HG02938 (cell line): ENCODE measurements around the gene C1orf105.
"Not testable (repeated sequence)": the region's sequence is repeated elsewhere in the genome, so short reads cannot be mapped to it uniquely, and the experiment has no call there.

Experiments used
- ATAC-seq: cut with Tn5 transposase; IDR thresholded peaks from one replicate; pipeline ENCODE4 v1.9.1; 2021; ENCODE audit warnings: mild to moderate bottlenecking, moderate library complexity; ENCODE audit not compliant: unreplicated experiment

The C1orf105 gene, protein sequence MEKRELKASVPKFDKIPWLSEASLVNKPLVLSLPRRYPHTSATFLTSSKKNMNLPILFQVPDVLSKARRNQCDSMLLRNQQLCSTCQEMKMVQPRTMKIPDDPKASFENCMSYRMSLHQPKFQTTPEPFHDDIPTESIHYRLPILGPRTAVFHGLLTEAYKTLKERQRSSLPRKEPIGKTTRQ

DNA sequence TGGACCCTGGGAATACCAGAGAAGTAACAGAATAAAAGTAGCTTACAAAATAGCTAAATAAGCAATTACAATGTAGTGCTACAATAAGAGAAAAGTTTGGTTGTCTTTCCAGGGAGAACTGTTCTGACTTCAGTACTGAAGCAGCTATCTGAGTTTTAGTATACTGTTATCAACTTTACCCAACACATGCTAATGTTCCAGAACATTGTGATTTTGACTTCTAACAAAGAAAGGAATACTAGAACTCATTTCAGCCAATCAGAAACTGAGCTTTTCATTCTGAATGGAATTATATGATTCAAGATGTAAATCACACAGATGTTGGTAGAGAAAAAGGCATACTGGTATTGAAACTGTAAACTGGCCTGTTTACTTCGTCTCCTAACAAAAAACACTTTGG lies at the start of gene C1orf105:
TSS of gene C1orf105 (plus strand) at position 301 of the 400 bp plus-strand sequence. CDS start 201 bp downstream, outside the sequence.
- ATAC-seq: no peak

DNA sequence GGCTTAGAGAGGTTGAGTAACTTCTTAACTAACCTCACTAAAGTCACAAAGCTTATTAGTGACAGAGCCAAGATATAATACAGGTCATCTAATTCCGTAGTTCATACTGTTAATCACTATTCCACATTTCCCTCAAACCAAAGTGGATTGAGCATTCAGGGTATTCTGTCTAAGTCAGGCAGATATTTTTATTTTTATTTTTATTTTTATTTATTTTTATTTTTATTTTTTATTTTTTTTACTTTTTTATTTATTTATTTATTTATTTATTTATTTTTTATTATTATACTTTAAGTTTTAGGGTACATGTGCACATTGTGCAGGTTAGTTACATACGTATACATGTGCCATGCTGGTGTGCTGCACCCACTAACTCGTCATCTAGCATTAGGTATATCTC lies 48.8 kb upstream of the C1orf105 start:
- ATAC-seq: not testable (repeated sequence)

DNA sequence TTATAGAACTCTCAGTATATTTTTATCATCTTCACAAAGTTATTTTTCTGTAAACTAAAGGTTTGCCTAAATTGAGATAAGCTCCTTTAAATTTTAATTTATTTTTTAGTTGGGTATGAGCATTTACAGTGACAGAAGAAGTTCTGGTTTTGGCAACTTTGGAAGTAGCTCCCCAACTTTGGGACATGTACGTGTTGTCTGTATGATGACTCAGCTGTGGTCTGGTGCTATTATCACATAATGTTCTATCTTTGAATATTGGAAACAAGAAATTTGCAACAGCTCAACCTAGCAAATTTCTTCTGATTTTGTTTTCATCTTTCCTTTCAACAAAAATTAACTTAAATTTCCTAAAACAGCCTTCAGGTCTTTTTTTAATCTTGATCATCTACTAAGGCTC lies 46.6 kb upstream of the C1orf105 start:
- no peak for ATAC-seq

DNA sequence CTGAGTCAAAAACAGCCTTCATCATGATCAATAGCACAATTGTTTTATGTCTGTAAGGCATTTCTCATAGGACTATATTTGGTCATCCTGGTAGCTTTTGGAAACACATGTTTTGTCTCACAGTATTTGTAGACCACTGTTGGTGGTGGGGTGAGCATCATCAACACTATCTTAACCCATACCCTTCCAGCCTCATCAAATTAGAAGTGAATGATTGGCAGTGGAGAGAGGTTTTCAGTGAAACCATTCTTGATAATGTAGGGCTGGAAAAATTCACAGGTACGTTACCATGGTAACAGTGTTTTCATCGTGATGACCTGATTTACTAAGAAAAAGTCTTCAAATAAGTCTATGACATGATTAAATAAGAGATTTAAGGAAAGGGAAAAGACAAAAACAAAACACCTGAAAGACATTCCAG lies 45.3 kb upstream of the C1orf105 start:
- ATAC-seq: no peak

DNA sequence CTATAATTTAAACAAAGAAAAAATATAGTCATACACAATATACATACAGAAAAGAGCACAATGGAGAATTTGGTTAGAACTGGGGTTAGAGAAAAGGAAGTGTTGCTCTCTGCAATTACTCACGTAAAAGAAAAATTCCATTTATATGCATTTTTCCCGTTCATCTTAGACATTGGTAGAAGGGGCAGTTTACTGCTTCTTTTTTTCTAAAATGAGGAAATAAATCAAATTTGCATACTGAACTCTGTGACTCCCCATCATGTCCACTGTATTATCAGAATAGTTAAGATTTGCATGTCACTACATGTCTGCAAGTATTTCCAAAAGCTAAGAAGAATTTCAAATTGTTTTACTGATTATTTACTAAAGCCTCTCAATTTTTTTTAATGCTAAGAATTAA lies 44.1 kb upstream of the C1orf105 start:
- ATAC-seq: no peak

DNA sequence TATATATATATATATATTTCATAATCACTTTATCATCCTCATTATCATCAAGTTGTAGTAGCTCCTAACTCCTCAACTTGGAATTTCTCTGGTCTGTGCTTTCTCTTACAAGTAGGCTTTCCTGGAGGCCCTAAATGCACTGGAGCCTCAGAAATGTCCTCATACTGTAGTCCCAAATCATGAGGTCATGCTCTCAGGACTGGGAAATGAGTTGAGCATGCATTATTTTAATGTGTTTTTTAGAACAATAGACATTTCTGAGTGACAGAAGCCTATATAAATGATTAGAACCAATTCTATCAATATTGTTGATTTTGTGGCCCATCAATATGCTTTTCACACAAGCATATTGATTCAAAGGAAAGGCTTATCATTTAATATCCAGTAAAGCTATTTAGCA lies 42.9 kb upstream of the C1orf105 start:
- ATAC-seq: no peak

DNA sequence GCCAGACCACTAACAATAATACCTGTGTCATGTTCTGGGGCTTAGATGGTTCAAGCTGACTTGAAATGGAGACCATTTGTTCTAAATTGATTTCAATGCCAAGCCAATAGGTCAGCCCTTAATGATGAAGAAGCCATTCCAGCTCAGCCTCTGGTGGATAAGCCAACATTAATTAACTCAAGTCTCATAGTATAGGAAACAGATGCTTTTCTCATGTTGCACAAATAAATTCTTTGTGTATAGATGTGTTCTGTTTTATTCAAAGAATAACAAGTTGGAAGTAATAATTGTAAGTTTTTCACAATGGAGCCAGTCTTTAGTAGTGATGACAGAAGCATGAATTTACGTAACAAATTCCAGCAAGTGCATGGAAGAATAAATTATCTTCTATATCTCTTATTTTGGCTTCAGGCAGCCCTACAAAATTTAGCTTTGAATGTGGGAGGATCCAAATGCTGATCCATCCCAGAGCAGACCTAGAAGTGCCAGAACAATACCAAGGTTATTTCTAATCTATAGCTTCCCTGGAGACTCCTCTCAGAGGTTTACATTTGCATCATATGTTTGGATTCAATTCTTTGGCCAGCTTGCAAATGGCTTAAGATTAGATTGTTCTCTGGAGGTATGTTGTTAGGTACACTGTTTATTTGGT lies 42.2 kb upstream of the C1orf105 start:
- no peak for ATAC-seq

DNA sequence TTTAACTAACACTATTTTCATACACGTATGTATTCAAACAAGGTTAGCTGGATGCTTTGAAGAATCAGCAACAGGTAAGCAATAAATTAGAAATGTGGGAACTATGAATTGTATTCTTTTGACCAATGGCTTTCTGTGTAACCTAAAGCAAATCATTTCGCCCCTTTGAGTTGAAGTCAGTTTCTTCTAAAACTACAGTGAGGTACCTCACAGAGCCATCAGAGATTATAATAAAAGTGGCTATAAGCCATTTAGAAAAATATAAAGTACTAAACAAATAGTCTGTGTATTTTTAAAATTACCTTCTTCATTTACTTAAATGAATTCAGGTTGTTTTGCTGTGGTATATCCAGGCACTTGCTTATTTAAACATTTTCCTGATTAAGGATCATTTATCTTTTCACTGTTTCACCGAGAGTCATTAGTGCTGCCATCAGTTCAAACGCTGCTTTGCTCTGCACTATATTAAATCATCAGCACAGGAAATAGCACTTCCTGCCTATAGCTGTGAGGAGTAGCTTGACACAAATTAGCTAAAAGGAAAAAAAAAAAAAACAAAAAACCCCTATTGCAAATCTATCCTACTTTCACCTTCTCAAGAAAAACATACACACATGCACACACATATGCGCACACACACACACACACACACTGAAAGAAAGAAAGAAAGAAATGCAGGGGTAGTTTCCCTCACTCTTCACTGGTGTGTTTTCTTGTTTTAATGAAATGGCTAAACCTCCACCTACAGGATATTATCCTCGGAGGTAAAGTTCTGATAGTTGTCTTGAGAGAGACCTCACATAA lies 39.8 kb upstream of the C1orf105 start:
- peak; percentile 82 for ATAC-seq

DNA sequence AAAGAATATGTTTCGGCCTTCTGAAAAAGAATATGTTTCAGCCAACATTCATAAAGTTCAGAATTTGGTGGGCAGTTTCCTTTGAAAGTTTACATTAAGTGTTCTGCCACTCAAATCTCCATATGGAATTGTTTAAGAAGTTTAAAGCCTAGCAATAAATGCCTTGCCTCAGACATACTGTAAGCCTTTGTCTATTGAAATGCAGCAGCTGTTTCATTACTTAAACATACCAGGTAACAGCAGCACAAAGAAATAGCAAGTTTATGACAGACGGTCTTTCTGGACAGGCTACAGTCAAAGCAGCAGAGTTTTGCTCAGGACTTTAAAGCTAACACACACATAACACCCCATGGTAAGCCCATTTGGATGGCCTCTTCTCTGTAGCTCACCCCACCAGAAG lies 38.5 kb upstream of the C1orf105 start:
- ATAC-seq: no peak

DNA sequence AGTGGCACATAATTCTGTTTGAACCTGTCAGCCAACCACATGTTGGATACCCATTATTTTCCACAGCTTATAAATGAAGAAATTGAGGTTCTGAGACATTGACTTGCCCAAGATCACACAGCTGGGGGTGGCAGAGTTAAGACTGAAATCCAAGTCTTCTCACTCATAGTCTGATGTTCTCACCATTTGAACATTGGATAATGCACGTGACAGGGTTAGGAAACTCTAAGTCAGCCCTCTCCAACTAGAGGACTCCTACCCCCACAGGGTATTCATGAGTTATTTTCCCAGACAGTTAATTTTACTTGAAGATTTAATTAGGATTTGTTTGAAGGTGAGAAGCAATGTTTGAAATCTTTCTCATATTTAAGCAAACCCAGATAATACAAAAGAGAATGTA lies 38.1 kb upstream of the C1orf105 start:
- no peak for ATAC-seq

DNA sequence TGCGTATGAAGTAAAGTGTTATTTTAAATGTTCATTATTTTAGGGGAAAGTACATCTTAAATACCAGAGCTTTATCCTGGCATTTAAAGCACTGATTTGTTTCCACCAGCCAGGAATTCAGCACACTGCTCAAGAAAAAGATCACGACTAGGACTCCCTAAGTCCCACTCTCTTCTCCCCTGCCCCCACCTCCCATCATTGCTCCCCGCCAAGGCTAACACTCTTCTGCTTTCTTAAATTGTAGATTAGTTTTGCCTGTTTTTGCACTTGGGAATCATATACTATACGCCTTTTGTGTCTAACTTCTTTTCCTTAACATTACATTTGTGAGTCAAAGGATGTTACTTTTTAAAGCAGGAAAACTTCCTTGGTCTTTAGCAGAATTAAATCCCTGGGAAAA lies 37.5 kb upstream of the C1orf105 start:
- no peak for ATAC-seq

DNA sequence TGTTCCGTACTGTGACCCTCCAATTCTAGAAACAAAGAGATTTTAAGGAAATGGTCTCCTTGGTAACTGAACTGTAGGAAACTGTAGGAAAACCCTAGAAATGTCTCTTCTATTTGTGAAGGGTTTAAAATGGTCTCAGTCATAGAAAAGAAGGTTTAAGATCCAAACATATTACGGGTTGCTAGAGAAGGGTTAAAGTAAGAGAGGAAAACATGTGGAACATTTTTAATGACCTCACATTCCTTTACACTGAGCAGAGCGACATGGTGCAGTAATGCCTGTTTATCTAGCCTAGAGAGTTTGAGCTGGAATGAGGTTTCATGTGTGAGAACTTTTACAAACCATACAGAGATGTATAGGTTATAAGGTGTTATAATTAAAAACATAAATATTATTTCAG lies 36.9 kb upstream of the C1orf105 start:
- ATAC-seq: no peak

DNA sequence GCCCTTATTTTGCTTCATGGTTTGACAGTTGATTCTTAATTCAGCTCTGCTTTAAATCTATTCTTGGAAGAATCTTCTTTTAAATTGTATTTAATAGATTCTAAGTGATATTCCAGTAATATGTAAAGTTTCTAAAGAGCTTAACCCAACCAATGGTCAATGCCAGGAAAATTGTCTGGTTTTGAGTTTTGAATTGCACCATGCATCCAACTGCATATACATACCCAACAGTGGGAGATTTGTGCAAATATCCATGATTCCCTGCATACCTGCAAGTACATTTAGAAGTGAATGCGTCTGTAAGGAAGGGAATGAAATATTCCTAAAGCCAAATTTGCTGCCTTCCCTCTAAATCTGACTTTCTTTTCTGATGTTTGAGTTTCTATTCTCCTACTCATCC lies 35.8 kb upstream of the C1orf105 start:
- no peak for ATAC-seq

DNA sequence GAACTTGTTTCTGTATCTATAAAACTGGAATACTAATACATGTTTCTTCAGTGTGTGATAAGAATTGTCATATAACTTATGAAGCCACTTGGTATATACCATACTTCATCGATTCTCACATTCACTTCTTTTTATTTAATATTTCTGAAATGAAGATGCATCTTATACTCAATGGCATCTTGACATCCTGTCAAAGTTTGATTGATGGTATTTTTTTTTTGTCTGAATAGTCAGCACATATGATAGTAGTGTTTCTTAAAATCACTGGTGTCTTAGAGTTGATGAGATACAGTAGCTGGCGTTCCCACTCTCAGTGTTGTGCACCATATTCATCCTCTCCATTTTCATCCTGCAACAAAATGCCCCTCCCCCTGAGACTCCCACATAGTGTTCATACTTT lies 34.4 kb upstream of the C1orf105 start:
- ATAC-seq: no peak

DNA sequence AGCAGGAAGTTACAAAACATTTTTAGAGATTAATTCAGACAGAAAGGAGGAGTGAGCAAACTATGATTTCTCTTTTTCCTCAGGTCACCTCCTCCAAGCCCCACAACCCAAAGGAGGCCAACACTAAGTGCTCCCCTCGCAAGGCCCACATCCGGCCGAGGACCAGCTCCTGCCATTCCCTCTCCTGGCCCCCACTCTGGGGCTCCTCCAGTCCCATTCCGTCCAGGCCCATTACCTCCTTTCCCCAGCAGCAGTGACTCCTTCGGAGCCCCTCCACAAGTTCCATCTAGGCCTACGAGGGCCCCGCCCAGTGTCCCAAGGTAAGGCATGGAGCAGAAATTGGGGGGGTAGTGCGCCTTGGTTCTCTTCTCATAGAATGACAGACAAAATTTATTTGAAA lies 32.0 kb upstream of the C1orf105 start:
- no peak for ATAC-seq

DNA sequence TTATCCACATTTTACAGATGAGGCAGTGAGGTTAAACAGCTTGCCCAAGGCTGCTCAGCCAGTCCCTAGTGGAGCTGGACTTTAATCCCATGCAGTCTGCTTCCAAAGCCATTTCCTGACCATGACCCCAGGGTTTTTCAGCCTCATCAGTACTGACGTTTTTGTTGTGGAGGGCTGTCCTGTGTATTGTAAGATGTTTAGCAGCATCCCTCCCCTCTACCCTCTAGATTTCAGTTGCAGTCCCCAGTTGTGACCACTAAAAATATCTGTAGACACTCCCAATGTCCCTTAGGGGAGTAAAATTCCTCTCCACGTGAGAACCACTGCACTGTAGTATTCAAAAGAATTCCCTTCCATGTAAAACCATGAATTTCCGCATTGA lies 30.2 kb upstream of the C1orf105 start:
- ATAC-seq: peak; percentile 30

DNA sequence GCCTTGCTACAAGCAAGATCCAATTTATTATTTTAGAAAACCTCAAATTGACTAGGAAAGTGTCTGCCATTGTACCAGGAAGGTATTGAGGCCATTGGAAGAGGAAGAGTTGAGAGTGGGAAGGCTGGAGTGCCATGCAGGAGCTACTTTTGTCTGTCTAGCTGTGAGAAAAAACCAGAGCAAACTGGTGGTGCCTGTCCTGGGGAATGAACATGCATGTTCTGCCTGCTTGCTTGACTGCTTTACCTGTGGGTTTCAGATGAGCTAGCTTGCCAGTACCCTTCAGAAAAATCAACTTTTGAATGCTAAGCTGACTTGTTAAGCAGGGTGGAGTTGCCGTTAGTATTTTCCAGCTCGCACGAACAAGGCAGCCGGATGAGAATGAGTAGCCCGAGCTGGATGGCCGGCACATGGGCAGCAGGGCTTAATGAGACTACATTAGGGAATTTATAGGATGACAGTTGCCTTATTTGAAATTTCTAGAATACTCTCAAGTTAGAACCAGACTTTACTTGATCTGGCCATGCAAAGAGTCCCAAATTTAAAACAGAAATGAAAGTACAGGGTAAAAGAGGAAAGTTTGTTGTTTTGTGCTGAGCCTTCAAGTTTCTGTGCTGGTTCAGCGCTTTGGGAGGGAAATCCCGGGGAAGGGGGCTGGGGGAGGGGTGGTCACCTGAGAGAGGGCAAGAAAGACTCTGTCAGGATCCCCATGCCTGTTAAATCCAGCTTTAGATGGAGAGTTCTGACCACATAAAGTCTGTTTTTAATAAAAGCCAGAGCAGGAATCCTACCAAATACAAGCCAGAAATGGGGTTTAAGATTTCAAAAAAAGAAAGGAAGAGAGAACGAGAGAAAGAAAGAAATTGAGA lies 29.6 kb upstream of the C1orf105 start:
- peak; percentile 57 for ATAC-seq

DNA sequence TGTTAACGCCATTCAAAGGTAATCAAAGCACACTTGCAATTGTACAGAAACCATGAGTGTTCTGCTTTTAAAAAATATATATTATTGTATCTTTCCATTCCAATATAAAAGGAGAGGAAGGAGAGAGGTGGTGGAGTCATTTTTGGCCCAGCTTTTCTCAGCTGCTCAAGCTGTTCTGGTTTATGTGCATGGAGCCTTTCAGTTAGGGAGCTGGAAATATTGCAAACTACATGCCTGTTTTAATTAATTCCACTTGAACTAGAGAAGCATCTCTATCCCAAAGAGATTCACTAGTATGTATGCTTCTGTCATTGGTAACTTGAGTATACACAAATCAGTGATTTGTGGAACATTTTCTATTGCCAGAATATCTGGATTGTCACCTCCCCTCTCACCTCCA lies 28.5 kb upstream of the C1orf105 start:
- ATAC-seq: no peak

DNA sequence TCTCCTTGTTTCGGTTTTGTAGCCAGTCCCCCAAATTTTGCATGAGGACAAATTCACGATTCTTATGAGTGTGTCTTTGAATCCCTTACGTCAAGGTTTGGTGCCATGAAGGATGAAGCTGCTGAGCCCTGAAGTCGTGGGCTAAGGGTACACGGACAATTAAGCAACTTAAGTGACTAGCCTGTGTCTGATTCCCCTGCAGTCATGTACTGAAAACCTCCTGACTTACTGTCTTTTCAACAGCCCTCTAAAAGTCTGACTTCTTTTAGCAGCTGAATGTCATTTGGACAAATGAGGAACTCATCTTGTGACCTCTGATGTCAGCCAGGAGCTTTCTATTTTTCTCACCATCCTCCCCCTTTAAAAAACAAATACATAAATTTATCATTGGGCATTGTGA lies 27.1 kb upstream of the C1orf105 start:
- ATAC-seq: no peak

DNA sequence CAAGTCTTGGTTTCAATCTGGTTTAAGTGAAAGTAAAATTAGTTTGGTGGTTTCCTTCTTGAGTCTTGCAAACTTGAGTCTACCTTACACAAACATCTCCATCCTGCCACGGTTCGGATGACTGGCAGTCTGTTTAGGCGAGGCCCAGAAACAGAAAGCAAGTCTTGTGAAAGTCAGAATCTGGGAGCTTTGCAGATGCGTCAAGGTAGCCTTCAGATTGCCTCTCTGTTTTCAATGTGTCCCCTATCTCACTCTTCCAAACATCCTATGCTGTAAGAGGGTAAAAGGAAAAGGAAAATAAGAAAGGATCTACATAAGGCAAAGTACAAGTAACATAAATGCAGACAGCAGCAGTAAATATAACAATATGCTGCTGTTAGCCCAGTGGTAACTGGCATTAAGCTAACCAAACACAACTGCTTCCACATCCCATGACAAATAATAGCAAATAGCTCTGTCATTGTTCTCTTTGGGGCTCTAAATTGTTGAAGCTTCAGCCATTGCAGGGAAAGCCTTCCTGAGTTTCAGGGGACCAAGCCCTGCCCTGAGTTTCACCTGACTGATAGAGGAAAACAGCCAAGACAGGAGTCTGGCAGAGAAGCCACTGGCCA lies 26.2 kb upstream of the C1orf105 start:
- ATAC-seq: peak; percentile 73

DNA sequence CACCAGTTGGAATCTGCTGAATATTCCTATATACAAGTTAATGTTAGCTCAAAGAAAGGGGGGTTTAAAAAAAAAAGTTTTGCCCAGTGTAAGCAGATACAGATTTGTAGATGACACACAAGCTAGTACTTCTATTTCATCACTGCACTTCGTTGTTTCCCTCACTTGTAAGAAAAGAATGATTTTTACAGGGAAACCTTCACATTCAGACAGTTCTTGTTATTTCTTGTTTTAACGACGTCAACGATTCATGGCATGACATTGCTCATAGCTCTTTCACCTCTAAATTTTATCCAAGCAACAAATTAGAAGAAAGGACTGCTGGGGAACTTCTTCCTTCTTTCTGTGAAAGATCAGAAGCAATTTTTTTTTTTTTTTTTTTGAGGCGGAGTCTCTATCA lies 25.7 kb upstream of the C1orf105 start:
- ATAC-seq: no peak
